Measurements from ENCODE around the gene COL4A1.

GRCh38 chr13:110193491-110193890 is 113.5 kb downstream of the COL4A1 start:
- TF ChIP-seq CTCF (IDR thresholded peaks at IDR 0.05; ENCODE audit: low read length) (no peak), EZH2 (optimal IDR thresholded peaks at IDR 0.05; ENCODE audit: low read depth, low read length) (no peak), EZH2phosphoT487 (IDR thresholded peaks at IDR 0.05; ENCODE audit: low read length) (no peak)

Data from MM.1S (cell line).